Amniotic stem cell (primary cell): ENCODE results near the gene ZRSR2.
"Not testable (repeated sequence)": the region's sequence is repeated elsewhere in the genome, so short reads cannot be mapped to it uniquely, and the experiment has no call there.

ENCODE experiments used
- DNase-seq: peaks from one replicate; lab custom pipeline; 2025; lab: John Stamatoyannopoulos, UW

Gene ZRSR2, protein sequence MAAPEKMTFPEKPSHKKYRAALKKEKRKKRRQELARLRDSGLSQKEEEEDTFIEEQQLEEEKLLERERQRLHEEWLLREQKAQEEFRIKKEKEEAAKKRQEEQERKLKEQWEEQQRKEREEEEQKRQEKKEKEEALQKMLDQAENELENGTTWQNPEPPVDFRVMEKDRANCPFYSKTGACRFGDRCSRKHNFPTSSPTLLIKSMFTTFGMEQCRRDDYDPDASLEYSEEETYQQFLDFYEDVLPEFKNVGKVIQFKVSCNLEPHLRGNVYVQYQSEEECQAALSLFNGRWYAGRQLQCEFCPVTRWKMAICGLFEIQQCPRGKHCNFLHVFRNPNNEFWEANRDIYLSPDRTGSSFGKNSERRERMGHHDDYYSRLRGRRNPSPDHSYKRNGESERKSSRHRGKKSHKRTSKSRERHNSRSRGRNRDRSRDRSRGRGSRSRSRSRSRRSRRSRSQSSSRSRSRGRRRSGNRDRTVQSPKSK

DNA sequence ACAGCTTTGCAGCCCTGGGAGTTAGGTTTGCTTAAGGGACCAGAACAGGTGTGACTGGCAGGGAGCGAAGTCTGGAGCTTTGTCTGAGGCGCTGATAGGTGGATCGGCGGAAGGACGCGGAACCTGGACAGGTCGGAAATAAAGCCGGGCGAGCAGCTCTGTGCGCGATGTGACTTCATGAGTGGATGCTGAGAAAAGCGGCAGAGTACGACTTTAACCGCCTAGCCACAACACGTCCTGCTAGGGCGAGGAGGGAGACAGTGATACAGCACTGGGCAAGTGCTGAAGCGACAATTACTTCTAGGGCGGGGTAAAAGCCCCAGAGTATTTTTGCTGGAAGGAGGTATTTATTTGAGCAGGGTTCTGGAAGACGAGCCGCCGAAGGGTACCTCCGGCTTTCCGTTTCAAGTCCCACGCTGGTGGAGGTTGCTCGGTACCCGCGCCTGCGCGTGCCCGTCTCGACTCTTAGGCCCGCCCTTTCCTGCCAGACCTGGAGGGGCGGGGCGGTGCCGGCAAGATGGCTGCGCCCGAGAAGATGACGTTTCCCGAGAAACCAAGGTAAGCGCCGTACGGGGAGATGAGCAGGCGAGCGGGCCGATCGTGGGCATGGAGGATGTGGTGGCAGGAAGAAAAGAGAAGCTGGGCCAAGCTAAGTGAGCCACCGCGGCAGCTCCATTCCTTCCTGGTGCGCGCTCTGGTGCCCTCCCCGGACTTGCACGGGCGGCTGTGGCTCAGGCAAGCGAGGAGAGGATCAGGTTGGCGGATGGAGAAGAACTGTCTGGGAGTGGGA is at the start of gene ZRSR2:
TSS of gene ZRSR2 (plus strand) at position 506 of the 790 bp plus-strand sequence. CDS start at position 518, 12 bp downstream.
- peak; percentile 77 for DNase-seq

- DNase-seq = no peak
These were observed 46.0 kb upstream of the ZRSR2 start for GRCh38 chrX:15744181-15744867.

DNA sequence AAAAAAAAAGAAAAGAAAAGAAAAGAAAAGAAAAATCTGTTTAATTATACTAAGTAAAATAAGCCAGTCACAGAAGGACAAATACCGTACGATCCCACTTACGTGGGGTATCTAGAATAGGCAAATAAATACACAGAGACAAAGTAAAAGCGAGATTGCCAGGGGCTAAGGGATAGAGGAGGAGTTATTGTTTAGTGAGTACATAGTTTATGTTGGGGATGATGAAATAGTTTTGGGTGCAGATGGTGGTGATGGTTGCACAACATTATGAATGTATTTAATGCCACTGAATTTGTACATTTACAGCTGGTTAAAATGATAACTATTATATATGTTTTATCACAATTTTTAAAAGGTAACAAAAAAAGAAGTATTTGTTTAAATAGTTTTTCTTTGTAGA is 45.1 kb upstream of the ZRSR2 start:
- DNase-seq = no peak

DNA sequence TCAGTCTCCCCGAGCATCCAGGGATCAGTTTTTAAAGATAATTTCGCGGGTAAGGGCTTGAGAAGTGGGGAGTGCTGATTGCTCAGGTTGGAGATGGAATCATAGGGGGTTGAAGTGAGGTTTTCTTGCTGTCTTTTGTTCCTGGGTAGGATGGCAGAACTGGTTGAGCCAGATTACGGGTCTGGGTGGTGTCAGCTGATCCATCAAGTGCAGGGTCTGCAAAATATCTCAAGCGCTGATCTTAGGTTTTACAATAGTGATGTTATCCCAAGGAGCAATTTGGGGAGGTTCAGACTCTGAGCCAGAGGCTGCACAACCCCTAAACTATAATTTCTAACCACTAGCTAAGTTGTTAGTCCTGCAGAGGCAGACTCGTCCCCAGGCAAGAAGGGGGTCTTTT is 43.6 kb upstream of the ZRSR2 start:
- DNase-seq = not testable (repeated sequence)

DNA sequence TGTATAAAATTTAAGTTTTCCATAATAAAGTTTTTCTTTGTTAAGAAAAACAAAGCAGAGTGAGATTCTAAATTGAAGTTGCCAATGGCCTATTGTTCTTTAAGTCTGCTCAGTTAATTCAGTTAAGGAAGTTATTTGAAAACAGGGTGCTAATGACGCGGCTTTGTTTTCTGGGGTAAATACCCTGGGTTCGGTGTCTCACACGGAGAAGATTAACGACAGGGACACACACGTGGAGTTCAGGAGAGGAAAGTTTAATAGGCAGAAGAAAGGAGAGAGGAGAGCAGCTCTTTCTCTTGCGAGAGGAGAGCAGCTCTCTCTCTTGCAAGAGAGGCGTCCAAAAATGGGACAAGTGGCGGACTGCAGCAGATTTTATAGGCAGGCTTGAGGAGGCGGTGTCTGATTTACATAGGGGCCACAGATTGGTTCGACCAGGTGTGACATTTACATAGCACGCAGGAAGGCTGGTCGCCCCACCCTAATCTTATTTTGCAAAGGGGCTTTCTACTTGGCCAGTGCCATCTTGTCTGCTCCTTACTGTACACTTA is 42.6 kb upstream of the ZRSR2 start:
- no peak for DNase-seq

GRCh38 chrX:15748841-15749240 is 41.4 kb upstream of the ZRSR2 start:
- no peak for DNase-seq

- no peak for DNase-seq
These were observed 40.4 kb upstream of the ZRSR2 start for GRCh38 chrX:15749642-15750610.

GRCh38 chrX:15750611-15751154 is 39.6 kb upstream of the ZRSR2 start:
- DNase-seq = no peak

DNA sequence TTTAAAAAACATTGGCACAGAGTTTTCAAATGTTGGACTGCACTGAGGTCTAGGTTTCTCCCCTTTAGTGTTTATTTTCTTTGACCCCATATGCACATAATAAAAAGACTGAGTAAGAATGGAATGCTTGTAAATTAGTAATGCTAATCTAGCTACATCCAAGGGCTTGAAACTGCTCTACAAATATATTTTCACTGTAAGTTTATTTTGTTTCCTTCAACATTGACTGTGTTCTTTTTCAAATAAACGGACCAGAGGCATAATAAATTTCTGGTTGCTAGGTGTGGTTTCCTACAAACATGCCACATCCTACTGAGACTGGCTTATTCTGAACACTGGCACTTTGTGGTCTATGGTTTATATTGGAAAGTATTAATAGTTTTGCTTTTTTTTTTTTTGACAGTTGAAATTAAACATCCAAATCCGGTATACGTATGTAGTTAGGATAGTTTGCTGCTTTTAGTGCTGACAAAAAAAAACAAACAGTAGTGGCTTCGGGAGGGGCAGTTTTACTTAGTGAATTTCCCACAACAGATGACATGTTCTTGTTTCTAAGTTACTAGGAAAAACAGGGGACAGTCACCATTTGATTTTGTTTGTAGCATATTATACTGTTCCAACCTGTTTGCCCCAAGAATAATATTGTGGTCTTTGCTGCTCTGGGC is 39.0 kb upstream of the ZRSR2 start:
- no peak for DNase-seq

DNA sequence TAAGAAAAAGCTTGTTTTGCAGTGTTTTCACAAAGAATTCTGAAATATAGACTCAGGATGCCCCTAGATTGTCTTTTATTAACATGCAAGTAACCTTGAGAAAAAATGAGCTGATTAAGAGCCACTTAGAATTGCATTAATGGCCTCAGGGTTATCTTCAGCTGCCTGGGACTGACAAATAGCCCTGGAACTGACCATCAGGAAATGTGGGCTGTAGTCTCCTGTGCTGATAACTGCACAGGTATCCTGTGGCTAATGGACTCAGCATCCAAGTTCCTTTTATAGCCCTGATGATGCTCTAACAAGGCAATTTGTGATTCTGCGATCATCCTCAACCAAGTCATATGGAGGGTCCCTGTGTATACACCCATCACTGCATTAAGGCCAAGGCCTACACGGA is 35.2 kb upstream of the ZRSR2 start:
- DNase-seq = no peak

DNA sequence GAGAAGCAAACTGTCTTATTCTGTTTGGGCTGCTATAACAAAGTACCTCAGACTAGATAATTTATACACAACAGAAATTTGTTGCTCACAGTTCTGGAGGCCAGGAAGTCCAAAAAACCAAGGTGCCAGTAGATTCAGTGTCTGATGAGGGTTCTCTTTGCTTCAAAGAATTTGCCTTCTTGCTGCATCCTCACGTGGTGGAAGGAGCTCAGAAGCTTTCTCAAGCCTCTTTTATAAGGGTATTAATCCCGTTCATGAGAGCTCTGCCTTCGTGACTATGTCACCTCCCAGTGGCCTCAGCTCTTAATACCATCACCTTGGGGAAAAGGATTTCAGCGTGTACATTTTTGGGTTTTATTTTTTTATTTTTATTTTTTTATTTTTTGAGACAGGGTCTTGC is 32.1 kb upstream of the ZRSR2 start:
- no peak for DNase-seq

GRCh38 chrX:15759886-15760285 is 30.4 kb upstream of the ZRSR2 start:
- not testable (repeated sequence) for DNase-seq

GRCh38 chrX:15761564-15762191 is 28.6 kb upstream of the ZRSR2 start:
- DNase-seq = peak; percentile 1

- DNase-seq = no peak
These were observed 20.9 kb upstream of the ZRSR2 start for GRCh38 chrX:15769300-15769954.

DNA sequence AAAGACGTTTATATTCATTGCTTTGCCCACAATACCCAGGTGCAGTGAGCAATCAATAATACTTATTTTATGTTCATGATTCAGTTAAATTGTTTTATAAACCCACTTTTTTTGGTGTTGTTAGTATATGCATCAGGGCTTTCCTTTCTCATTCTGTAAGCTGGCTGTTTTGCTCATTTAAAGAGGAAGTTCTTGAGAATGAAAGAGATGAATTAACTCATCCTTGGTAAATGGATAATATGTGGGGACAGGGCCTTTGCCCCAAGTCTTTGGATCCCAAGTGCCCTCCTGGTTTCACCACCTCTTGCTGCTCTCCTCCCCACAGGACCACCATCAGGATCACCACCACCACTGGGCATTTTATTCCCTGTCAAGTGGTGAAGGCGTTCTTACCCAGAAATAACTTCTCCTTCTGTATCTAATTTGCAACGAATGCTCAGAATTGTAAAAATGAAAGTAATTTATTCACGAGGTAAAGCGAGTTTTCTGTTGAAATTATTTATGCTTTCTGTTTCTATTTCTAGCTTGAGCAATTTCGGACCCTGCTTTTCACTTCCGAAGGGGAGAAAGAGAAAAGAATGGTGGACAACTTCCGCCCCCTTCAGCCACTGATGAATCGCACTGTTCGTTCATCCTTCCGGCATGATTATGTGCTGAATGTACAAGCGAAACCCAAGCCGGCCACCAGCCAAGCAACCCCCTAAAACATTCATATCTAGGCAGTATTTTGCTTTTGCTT is 8.2 kb upstream of the ZRSR2 start:
- DNase-seq = no peak

DNA sequence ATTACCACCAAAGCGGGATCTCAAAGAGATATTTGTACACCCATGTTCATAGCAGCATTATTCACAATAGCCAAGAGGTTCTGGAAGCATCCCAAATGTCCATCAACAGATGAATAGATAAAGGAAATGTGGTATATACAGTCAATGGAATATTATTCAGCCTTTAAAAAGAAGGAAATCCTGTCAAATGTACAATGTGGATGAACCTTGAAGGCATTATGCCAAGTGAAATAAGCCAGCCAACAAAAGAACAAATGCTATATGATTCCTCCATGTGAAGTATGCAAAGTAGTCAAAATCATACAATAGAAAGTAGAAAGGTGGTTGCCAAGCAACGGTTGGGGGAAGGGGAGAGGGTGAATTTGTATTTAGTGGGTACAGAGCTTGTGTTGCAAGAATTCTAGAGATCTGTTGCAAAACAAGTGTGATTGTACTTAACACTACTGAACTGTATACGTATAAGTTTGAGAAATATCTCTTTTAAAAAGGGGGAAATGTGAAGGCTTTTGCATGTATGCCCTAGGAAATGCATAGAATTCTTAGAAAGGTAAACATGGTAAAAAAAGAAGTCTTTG is 5.0 kb upstream of the ZRSR2 start:
- no peak for DNase-seq

DNA sequence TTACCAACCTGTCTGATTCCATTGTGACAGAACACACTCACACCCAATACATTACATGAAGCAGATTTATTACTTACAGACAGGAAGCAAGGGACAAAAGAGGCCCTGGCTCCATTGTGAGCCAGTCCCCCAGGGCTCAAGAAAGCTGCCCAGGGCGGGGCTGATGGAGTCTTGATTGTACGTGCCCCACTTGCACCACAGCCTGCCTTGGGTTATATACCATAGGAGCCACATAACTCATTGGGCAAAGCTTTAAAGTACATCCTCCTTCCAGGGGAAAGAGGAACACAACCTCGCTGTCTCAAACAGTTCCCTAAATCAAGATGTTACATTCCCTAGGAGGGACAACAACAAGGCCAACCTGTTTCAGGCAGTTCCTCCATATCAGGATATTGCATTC is 3.4 kb upstream of the ZRSR2 start:
- DNase-seq = no peak

DNA sequence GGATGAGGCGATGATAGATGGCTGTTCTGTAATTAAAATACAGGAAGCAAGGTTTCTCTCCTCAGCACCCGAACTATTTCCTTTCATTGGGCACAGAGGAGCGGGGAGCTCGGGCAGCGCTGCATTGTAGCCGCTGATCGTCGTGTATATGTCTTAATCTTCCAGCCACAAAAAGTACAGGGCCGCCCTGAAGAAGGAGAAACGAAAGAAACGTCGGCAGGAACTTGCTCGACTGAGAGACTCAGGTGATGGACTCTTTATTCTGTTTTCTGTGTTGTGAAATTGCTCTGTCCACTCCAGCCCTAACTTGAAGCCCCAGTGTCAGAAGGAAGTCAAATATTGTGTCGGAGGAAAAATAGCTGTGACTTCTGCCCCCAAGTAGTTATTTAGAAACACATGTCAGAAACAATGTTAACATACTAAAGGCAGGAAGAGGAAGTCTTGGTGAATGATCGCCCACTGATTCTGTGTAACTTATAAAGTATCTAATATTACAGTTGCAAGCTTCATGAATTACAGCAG is 546 bp downstream of the ZRSR2 start:
- no peak for DNase-seq
